HG03521 (cell line): ENCODE measurements around the gene ZNF615.
A peak's percentile ranks its signal among the peaks of the same experiment; 100 is the strongest.
"Not testable (repeated sequence)": the region's sequence is repeated elsewhere in the genome, so short reads cannot be mapped to it uniquely, and the experiment has no call there.

ENCODE experiments used
- ATAC-seq: cut with Tn5 transposase; IDR thresholded peaks from one replicate; pipeline ENCODE4 v1.9.1; 2021; ENCODE audit warnings: mild to moderate bottlenecking, moderate library complexity; ENCODE audit not compliant: unreplicated experiment

ZNF615 gene

DNA sequence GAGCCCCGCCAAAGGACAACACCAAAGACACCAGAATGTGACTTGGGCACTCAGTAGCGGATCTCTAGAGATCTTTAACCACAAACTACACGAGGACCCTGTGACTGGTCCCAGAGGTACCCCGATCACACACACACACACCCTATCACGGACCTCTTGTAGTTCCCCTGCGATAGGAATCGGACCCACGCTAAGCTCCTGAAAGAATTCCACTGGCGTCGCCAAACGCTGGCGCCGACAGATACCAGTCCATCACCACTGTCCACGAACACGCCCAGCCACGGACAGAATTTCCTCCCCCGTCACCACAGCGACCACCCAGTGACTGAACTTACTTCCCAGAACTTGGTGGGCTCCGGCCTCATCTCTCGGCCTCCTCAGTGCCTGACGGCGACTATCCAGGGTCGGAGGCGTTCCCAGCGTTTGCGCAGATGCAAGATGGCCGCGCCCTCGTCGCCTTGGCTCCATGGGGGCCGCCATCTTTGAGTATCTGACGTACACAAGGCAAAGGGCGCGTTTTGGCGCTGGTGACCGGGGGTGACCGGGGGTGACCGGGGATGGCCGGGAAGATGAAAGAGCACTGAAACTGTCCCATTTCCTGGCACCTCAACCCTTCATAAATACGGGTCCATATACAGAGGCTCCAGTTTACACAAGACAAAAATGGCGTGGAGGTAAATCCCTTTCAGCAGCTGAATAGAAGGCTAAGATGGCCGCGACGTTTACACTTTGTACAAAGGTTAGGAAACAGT is at the start of gene ZNF615:
Gene ZNF615 (minus strand): TSS at position 406 of the 752 bp plus-strand sequence. CDS start 4,500 bp downstream, outside the sequence.
- ATAC-seq, result peak; percentile 83

DNA sequence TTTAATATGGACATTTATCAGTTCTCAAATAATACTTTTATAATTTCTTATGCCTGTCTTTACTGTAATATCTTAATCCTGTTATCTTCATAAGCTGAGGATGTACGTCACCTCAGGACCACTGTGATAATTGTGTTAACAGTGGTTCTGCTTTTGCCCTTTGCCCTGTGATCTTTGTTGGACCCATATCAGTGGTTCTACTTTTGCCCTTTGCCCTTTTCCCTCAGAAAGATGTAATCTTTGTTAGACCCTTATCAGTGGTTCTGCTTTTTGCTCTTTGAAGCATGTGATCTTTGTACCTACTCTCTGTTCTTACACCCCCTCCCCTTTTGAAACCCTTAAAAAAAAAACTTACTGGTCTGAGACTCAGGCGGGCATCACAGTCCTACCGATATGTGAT is 48.5 kb upstream of the ZNF615 start:
- not testable (repeated sequence) for ATAC-seq

DNA sequence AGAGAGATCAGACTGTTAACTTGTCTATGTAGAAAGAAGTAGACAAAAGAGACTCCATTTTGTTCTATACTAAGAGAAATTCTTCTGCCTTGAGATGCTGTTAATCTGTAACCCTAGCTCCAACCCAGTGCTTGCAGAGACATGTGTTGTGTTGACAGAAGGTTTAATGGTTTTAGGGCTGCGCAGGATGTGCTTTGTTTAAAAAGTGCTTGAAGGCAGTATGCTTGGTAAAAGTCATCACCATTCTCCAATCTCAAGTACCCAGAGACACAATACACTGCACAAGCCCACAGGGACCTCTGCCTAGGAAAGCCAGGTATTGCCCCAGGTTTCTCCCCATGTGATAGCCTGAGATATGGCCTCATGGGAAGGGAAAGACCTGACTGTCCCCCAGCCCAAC is 43.7 kb upstream of the ZNF615 start:
- ATAC-seq, result not testable (repeated sequence)

DNA sequence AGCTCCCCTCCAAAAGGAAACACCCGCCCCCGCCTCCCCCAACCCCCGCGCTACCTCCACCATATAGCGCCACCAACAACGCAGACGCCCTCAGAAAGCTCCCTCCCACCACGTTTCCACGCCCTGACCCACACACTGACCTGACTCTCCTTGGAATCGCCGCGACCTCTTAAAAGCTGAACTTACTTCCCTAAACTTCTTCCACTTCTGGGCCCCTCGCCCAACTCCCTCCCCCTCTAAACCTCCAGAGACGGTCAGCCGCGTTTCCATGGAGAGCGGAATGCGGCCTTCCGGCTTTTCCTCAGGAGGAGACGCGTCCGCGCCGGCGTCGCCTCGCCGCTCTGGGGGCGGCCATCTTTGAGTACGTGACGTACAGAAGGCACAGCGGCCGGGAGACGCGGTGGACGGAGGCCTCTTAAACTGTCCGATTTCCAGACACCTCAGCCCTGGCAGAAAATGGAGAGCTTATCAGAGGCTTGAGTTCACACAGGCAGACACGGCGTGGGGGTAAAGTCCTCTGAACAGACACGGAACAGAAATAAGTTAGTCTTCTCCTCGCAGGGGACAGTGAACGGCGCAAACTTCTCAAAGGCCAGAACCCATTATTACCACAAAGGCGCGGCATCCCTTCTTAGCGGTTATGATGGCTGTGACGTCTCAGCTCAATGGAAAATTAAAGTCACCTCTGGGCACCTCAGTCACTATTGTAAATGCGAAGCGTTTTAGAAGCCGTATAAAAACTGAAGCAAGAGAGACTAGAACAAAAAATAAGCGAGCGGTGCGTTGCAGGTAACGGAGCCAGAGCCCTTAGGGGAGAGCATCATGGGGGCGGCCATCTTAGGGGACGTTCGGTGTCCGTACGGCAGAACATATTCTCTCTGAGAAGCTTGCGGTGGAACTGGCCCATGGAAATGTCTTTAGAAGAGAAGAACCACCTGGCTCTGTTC is 40.8 kb upstream of the ZNF615 start, which contains the start of gene ZNF432:
Gene ZNF432 (minus strand): TSS at position 284 of the 947 bp plus-strand sequence. CDS start 1,970 bp downstream, outside the sequence.
- ATAC-seq, result peak; percentile 86

DNA sequence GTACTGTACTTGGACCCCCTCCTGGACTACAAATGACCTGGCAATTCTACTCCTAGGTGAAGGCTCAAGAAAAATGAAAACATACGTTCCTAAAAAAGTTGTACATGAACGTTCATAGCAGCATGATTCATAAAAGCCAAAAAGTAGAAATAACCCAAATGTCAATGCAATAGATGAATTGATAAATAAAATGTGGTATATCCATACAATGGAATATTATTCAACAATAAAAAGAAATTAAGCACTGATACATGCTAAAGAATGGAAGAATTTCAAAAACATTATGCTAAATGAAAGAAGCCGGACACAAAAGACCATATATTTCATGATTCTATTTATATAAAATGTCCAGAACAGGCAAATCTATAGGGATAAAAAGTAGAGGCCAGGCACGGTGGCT is 31.2 kb upstream of the ZNF615 start:
- ATAC-seq, result no peak

DNA sequence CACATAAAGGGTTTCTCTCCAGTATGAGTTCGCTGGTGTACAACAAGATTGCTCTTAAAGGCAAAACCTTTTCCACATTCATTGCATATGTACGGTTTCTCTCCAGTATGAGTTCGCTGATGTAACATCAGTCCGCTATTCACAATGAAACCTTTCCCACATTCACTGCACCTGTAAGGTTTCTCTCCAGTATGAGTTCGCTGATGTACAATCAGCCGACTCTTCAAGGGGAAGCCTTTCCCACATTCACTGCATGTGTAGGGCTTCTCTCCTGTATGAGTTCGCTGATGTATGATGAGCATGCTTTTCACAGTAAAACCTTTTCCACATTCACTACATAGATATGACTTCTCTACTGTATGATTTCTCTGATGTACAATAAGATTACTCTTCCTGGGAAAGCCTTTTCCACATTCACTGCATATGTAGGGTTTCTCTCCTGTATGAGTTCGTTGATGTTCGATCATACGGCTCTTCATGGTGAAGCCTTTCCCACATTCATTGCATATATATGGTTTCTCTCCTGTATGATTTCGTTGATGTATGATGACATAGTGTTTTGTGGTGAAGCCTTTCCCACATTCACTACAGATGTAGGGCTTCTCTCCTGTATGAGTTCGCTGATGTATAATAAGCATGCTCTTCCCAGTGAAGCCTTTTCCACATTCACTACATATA is 26.2 kb upstream of the ZNF615 start:
- ATAC-seq, result no peak

DNA sequence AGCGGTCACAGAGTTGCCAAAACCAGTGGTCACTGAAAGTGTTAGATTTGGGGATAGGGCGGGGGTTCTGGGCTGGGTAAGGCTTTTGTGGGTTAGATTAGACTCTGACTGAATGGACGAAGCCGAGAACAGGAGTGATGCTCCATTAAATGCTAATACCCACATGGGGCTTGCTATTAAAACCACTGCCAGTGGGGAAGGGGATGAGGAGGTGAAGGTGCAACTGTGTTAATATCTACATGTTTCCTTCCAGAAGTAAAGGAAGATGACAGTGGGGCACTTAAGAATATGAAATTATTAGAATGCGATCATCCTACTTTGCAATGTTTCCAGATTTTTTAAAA is 20.7 kb upstream of the ZNF615 start:
- ATAC-seq, result no peak

DNA sequence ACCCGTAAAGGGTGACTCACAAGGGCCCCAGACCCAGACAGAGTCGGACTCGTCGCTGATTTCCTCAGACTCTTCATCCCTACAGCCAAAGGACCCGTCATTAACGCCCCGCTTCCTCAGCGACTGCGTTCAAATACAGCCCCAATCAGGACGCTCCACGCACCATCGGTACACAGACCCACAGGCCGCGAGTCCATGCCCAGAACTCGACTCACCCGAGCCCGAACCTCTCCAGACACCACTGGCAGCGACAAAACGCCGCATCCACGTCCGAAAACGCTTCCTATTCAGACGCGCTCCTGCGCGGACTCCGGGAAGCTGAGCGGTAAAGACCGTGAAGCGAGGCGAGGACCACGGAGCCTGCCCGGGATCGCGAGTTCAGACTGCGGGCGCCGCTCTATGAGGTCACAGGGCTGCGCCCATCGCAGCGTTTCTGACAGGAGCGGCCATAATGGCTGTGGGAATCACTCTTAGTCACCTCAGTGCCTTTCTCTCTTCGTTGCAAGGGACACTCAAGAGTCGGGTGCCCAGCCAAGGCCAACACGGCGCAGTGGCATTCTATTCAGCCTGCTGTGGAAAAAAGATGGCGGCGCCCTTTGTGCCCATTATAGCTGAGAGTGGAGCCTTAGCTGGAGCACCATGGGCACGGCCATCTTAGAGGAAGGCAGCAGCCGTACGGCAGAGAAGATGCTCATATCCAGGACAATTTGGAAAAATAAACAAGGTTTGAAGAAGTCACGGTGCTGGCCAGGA is 20.2 kb upstream of the ZNF615 start, which contains the start of gene ZNF614:
Gene ZNF614 (minus strand): TSS at position 353 of the 753 bp plus-strand sequence. CDS start 2,634 bp downstream, outside the sequence.
- ATAC-seq, result peak; percentile 87

DNA sequence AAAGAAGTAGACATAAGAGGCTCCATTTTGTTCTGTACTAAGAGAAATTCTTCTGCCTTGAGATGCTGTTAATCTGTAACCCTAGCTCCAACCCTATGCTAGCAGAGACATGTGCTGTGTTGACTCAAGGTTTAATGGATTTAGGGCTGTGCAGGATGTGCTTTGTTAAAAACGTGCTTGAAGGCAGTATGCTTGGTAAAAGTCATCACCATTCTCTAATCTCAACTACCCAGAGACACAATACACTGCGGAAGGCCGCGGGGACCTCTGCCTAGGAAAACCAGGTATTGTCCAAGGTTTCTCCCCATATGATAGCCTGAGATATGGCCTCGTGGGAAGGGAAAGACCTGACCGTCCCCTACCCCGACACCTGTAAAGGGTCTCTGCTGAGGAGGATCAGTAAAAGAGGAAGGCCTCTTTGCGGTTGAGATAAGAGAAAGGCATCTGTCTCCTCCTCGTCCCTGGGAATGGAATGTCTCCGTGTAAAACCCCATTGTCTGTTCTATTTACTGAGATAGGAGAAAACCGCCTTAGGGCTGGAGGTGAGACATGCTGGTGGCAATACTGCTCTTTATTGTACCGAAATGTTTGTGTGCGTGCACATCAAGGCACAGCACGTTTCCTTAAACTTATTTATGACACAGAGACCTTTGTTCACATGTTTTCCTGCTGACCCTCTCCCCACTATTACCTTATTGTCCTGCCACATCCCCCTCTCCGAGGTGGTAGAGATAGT is 18.4 kb upstream of the ZNF615 start:
- ATAC-seq, result not testable (repeated sequence)

DNA sequence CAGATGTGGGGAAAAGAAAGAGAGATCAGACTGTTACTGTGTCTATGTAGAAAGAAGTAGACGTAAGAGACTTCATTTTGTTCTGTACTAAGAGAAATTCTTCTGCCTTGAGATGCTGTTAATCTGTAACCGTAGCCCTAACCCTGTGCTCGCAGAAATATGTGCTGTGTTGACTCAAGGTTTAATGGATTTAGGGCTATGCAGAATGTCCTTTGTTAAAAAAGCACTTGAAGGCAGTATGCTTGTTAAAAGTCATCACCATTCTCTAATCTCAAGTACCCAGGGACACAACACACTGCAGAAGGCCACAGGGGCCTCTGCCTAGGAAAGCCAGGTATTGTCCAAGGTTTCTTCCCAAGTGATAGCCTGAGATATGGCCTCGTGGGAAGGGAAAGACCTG is 16.5 kb upstream of the ZNF615 start:
- ATAC-seq, result not testable (repeated sequence)

DNA sequence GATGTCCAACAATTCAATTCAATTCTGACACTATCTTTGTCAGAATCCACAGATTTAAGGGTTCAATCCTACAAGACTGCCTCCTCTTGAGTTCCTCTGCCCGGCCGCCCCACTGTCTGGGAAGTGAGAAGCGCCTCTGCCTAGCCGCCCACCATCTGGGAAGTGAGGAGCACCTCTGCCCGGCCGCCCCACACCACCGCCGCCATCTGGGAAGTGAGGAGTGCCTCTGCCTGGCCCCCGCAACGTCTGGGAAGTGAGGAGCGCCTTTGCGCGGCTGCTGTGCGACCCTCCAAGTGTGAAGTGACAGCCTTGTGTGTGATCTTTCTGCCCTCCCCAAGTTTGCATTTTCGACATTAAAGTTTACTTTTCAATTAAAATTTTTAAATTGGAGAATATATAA is 14.2 kb upstream of the ZNF615 start:
- ATAC-seq, result no peak

DNA sequence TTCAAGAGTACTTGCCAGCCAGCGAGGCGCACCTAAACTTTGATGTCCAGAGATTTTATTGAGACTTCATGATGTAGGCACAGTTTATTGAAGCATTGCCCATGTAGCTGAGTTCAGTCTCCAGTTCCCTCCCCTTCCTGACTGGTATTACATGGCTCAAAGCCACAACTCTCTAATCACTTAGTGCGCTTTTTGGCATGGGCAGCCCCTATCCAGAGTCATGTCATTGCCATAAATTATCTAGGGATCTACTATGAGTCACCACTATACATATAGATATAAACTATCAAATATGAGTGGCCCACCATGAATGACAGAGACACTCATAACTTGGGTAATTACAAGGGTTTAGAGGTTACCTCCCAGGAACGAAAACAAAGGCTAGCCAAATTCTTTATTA is 12.5 kb upstream of the ZNF615 start:
- no peak for ATAC-seq

DNA sequence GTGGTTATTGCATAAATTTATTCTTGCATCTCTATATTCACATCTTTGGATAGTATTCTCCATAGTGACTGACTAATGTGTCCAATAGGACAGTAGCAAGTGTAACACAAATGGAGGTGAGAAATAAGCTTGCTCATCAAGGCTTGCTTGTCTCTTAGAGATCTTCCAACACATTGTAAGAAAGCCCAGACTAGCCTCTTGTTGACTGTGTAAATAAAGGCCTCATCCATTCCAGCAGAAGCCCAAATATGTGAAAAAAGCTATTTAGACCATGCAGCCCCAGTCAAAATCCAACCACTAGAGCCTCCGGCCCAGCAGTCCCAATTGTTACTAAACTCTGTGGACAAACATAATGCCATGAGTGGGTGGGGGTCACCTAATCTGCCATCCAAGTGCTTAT is 2.7 kb upstream of the ZNF615 start:
- no peak for ATAC-seq

DNA sequence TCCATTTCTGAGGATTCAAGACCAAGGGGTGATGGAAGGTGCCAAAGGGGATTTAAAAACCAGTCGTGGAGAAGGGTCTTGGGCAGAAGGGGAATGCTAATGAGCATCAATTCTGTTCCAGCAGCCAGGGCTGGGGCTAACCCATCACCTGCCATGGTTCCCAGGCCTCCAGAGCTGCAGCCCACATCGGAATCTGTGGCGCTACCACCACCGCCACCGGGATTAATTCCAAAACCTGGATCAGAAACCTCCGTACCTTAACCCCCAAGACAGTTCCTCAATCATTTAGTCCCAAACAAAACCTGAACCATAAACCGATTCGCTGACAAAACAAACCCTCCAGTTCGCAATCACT is 583 bp downstream of the ZNF615 start:
- ATAC-seq, result no peak

DNA sequence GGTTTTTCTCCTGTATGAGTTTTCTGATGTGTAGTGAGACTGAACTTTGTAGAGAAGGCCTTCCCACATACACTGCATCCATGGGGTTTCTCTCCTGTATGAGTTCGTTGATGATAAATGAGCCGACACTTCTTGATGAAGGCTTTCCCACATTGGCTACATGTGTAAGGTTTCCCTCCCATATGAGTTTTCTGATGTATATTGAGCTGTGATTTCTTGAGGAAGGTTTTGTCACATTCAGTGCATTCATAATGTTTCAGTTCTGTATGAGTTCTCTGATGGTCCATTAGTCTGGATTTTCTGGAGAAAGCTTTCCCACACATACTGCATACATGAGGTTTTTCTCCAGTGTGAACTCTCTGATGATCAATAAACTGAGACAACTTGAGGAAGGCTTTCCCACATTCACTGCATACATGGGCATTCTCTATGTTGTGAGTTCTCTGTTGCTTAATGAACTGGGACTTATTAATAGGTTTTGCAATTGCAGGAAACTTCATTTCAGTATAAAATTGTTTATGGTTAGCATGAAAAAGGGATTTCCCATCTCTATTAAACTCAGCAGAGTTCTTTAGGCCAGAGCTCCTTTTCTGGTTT is 13.9 kb downstream of the ZNF615 start:
- ATAC-seq, result no peak

DNA sequence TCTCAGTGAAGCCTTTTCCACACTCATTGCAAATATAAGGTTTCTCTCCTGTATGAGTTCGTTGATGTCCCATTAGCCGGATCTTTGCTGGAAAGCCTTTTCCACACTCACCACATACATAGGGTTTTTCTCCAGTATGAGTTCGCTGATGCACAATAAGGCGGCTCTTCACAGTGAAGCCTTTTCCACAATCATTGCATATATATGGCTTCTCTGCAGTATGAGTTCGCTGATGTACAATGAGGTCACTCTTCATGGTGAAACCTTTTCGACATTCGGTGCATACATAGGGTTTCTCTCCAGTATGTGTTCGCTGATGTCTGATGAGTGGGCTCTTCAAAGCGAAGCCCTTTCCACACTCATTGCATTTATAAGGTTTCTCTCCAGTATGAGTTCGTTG is 14.6 kb downstream of the ZNF615 start:
- no peak for ATAC-seq

DNA sequence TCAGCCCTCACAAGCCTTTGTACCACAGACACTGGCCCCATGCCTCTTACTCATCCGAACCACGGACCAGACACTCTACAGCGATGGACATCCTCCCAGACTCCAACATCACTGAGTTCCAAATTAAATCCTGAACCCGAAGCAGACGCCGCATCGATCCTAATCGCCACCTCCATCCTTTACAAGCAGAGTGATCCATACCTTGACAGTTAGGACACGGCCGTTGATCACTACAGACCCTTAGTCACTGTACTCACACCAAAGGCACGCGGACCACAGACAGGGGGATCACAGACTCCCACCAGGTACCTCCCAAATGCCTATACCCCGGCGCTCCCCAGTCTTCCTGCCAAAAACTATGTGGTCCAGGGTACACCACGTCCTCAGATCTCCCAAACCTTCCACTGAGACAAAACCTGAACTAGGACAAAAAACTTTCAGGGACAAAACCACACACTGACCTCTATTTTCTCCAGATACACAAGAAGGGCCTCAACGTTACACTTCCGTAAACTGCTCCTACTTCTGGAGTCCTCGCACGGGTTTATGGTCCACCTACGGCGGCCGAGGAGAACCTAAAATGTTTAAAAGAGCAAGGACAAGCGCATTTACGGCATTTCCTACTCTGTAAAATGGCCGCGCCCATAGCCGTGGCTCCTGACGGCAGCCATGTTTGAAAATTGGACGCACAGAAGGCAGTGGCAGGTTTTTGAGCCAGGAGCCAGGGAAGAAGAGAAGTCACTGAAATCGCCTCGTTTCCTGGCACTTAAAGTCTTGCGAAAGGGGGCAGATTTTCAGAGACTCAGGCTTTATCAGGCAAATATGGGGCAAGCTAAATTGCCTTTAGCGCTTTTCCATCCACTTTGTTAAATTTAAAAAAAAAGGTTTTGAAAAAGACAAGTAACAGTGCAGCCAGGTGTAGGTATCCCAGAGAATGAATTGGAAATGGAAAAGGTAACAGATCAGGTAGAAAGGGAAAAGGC is 21.4 kb downstream of the ZNF615 start, which contains the start of gene ZNF350:
Gene ZNF350 (minus strand): TSS at position 532 of the 983 bp plus-strand sequence. CDS start 12,480 bp downstream, outside the sequence.
- ATAC-seq, result peak; percentile 79

DNA sequence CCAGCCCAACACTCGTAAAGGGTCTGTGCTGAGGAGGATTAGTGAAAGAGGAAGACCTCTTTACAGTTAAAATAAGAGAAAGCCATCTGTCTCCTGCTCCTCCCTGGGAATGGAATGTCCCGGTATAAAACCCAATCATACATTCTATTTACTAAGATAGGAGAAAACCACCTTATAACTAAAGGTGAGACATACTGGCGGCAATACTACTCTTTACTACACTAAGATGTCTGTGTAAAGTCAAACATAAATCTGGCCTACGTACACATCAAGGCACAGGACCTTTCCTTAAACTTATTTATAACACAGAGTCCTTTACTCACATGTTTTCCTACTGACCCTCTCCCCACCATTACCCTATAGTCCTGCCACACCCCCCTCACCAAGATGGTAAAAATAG is 24.6 kb downstream of the ZNF615 start:
- ATAC-seq, result no peak
